ENCODE results near the gene MSRB2. TPM values are rescaled to one million over a fixed set of nuclear protein-coding genes. Genes with fewer than 3 reads are reported as not detected.

Gene MSRB2
- total RNA-seq, 2 donors from 2014 or later = 6.0 to 14.2 TPM

GRCh38 chr10:23157239-23157681 lies 61.9 kb downstream of the MSRB2 start:
- no peak overlapping the region for H3K4me3 Mint-ChIP-seq
- ATAC-seq (replicated peaks) = no peak
- H3K4me1 Mint-ChIP-seq = no peaks in the 10 kb centered on the region
- no peak overlapping the region for H3K27ac Mint-ChIP-seq
- peaks cover 32% of the 10 kb centered on the region for H3K27me3 Mint-ChIP-seq
- no peaks in the 10 kb centered on the region for H3K36me3 Mint-ChIP-seq (ENCODE audit: low read depth)
- no peaks in the 10 kb centered on the region for H3K9me3 Mint-ChIP-seq

GRCh38 chr10:23157691-23158369 lies 62.5 kb downstream of the MSRB2 start:
- no peaks in the 10 kb centered on the region for H3K36me3 Mint-ChIP-seq (ENCODE audit: low read depth)
- peaks cover 32% of the 10 kb centered on the region for H3K27me3 Mint-ChIP-seq
- ATAC-seq (replicated peaks) = peak; percentile 49
- H3K4me1 Mint-ChIP-seq = no peaks in the 10 kb centered on the region
- no peak overlapping the region for H3K27ac Mint-ChIP-seq
- no peaks in the 10 kb centered on the region for H3K9me3 Mint-ChIP-seq
- no peak overlapping the region for H3K4me3 Mint-ChIP-seq

- Mint-ChIP-seq H3K27ac (no peak overlapping the region), H3K27me3 (peaks cover 32% of the 10 kb centered on the region), H3K9me3 (no peaks in the 10 kb centered on the region), H3K4me1 (no peaks in the 10 kb centered on the region), H3K36me3 (ENCODE audit: low read depth) (no peaks in the 10 kb centered on the region), H3K4me3 (no peak overlapping the region)
- peak; percentile 62 for ATAC-seq (replicated peaks)
Measured at GRCh38 chr10:23158370-23158769, 63.0 kb downstream of the MSRB2 start.

- H3K27ac Mint-ChIP-seq = no peak overlapping the region
- no peaks in the 10 kb centered on the region for H3K36me3 Mint-ChIP-seq (ENCODE audit: low read depth)
- H3K9me3 Mint-ChIP-seq = no peaks in the 10 kb centered on the region
- H3K4me3 Mint-ChIP-seq = no peak overlapping the region
- no peaks in the 10 kb centered on the region for H3K4me1 Mint-ChIP-seq
- peaks cover 52% of the 10 kb centered on the region for H3K27me3 Mint-ChIP-seq
- no peak for ATAC-seq (replicated peaks)
Measured at GRCh38 chr10:23171232-23171876, 76.0 kb downstream of the MSRB2 start.

Other genes with a start within 250 kb of the MSRB2 start
- not detected for gene ARMC3, start 167.5 kb upstream of the MSRB2 start, total RNA-seq
- gene PTF1A, start 96.7 kb downstream of the MSRB2 start, total RNA-seq = not detected
- gene C10orf67, start 249.2 kb downstream of the MSRB2 start, total RNA-seq = under 1 TPM; 0.21 to 0.30 TPM